Stimulated activated CD4-positive, alpha-beta T cell treated with anti-CD3 and anti-CD28 coated beads, Interleukin-2, amount 100 ng/mL, for 4 hours (primary cell): ENCODE measurements around the gene SLC45A3.
A peak's percentile ranks its signal among the peaks of the same experiment; 100 is the strongest.
"Not testable (repeated sequence)": the region's sequence is repeated elsewhere in the genome, so short reads cannot be mapped to it uniquely, and the experiment has no call there.

Experiments
- DNase-seq: peaks from one replicate; pipeline ENCODE4 v3.0.0-alpha.2; 2020; ENCODE audit warnings: low read depth

The SLC45A3 gene

DNA sequence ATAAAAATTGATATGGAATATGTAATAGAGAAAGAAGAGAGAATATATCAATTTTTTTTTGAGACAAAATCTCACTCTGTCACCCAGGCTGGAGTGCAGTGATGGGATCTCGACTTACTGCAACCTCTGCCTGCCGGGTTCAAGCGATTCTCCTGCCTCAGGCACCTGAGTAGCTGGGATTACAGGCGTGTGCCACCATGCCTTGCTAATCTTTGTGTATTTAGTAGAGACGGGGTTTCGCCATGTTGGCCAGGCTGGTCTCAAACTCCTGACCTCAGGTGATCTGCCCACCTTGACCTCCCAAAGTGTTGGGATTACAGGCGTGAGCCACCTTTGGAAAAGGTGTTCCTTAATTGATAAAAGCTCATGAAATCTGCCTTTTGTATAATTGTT is 44.2 kb downstream of the SLC45A3 start:
- DNase-seq: not testable (repeated sequence)

- DNase-seq: no peak
Measured at GRCh38 chr1:205633421-205633976, 46.8 kb downstream of the SLC45A3 start.

DNA sequence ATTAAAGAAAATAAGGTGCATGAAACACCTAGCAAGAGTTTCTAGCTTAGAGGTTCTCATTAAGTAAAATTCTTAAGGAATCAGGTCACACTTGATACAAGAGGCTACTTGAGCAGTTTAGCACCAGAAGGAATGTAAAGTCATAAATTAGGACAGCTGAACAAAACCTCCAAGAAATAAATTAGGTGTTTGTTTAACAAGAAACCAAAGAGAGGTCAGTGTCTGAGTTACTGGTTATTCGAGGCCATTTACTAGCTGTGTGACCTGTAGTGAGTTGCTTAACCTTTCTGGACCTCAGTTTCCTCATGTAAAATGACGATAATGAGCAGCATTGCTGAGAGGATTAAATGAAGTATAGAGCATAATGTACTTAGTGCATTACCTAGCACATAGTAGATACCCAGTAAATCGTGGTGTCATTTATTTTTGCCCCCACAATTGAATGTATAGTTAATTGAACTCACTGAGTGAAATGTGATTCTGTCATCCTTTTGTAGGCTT is 47.6 kb downstream of the SLC45A3 start:
- no peak for DNase-seq

DNA sequence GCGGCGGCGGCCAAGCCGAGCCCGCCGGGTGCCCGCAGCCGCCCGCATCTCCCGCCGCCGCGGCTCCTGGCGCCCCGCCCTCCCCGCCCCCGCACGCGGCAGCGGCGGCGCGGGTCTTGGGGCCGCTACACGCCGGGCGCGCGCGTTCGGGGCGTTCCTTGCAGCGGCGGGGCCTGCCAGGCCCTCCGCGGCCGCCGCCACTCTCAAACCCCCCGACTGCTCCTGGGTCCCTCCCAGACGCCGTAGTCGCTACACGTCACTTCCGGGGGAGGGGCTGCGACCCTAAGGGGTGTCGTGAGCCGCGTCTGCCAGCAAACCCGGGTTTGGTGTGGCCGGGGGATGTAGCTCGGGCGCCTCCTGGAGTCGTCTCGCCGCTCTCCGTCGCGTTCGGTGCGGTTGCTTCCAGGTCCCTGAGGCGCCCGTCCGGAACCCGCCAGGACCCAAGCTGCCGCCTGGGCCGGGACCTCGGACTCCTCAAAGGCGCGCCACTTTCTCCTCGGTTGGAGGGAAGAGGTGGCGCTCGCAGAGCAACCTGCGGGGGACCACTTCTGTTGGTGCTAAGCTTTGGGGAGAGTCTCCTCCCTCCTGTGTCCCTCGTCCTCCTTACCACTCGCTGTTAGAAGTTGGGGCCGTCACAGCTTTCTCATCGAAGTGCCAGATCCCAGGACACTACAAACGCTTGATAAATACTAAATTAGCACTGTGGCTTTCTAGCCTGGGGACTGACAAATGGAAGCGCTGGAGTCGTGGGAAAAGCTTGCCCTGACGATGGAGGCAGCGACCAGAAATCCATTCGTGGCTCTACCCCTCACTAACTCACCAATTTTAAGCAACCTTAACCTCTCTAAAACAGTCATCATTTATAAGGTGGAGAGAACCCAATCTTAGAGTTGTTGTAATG is 48.3 kb downstream of the SLC45A3 start, which contains the start of gene ELK4:
ELK4 (minus strand) TSS at position 244 of the 901 bp plus-strand sequence. CDS start 8,129 bp downstream, outside the sequence.
- DNase-seq: peak; percentile 100

DNA sequence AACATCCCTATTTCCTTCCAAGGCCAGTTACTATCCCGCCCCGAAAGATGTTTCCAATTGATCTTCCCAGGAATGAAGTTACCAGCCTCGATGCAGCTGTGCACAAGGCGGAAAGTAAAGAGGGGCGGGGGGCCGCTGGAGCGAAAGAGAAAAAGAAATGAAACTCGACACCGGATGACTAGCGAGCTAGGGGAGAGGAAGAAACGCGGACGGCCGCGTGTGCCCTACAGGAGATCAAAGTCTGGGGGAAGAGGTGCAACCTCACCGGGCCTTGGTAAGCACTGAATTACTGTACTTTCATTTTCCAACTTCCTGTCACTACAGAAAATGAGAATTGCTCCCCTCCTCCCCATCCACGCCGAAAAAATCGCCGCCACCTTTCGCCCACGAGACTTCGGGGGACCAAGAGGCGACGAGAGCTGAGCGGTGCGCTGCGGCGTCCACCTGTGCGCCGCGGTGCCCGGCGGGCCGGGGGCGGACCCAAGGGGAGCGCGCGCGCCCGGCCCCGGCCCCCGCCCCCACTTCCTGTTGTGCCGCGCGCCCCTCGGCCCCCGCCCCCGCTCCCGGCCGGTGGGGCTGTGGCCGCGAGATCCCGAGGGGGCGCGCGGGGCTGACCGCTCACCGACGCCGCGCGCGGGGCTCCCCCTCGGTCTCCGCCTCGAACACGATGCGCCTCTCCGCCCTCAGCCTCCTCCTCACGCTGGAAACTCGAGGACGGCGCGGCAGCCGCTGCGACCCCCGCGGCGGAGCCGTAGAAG is 49.1 kb downstream of the SLC45A3 start:
- DNase-seq: peak; percentile 77

GRCh38 chr1:205630651-205631009 is 49.7 kb downstream of the SLC45A3 start:
- DNase-seq: no peak

DNA sequence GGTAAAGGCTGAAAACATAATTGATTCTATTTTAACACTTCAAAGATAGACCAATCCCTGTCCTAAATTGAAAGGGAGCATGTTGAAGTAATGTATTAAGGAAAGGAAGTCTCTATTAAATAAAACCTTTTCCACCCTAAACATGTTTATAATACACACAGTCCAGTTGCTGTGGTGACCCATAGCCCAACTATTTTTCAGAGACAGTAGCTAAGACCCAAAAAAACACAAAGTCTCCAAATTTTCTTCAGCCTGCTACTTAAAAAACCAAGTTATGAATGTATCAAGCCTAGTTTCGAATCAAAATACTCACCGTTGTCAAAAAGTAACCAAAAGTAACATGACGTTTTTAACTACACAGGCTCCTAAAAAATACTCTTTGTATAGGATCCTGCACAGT is 50.1 kb downstream of the SLC45A3 start:
- DNase-seq: no peak

DNA sequence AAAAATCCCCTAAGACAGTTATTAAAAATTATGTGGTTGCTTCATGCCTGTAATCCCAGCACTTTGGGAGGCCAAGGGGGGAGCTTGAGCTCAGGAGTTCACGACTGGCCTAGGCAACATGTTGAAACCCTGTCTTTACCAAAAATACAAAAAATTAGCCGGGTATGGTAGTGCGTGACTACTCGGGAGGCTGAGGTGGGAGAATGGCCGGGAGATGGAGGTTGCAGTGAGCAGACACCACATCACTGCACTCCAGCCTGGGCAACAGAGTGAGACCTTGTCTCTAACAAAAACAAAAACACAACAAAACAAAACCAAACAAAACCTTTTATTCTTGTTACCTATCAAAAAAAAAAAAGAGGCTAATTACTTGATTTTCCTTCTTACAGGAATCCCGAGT is 50.6 kb downstream of the SLC45A3 start:
- DNase-seq: no peak

- DNase-seq: no peak
Measured at GRCh38 chr1:205627956-205628355, 52.4 kb downstream of the SLC45A3 start.

GRCh38 chr1:205626216-205626615 is 54.1 kb downstream of the SLC45A3 start:
- no peak for DNase-seq

GRCh38 chr1:205623646-205624045 is 56.7 kb downstream of the SLC45A3 start:
- DNase-seq: no peak

DNA sequence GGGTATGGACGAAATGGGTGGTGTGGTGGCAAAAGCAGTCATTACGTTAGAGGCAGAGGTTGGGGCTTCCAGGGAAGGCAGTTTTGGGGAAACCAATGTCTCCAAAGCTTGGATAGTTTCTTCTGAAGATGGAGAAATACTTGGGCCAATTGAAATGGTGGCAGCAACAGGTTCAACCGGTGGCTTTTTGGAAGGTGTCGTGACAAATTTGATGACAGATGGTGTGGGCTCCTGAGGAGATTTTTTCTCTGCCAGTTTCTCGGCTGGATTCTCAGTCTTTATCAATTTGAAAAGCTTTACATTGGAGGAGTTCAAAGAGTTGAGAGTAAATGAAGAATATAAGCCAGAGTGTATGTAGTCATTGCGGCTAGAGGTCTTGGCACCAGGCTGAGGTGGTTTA is 60.0 kb downstream of the SLC45A3 start:
- no peak for DNase-seq

GRCh38 chr1:205619376-205619775 is 60.9 kb downstream of the SLC45A3 start:
- no peak for DNase-seq

DNA sequence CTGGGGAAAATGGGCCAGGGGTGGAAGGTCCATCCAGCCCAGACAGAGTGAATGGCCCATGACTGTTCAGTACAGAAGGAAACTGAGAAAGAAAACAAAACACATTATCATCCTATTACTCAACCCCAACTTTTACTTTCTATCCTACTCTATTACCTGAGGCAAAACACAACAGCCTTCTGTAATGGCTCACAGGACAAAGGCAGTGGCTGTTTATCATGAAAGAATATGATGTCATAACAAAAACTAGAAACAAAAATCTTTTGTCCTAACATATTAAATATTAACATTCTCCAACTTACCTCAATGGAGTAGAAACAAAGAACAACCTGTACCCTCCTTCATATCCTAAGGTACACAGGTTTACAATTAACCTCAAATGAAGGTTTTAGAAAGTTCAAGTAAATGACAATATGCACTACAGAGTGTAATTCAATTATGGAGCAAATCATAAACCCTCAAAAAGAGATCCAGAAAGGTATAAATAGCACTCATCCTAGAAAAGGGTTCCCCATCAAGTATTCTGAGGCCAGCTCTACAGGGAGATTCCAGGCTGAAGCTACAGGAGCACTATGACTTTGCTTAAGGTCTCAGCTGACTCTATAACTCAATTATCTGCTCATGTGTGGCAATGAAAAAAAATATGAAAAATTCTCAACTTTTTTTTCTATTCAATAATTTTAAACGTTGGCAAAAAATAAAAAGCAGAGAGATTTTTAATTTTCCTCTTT is 63.6 kb downstream of the SLC45A3 start:
- no peak for DNase-seq

DNA sequence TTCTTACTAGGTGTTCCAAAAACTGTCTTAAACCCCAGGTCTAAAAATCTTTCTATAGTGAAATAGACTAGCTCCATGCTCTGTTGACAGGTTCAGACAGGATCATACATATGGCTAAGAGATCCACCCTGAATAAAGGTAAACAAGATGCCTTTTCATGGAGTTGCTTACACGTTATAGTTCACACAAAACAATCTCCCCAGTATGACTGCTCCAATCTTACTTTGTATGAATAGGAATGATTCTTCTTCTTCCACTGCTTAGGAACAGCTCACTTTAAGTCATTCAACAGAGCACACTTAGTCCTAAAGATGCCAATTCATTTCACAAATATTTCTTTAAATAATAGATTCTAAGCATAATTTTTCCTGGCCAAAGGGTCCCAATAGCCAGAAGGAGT is 64.5 kb downstream of the SLC45A3 start:
- DNase-seq: no peak

GRCh38 chr1:205613854-205614412 is 66.4 kb downstream of the SLC45A3 start:
- DNase-seq: no peak

- DNase-seq: no peak
Measured at GRCh38 chr1:205612556-205612955, 67.8 kb downstream of the SLC45A3 start.

- no peak for DNase-seq
Measured at GRCh38 chr1:205612104-205612503, 68.2 kb downstream of the SLC45A3 start.

GRCh38 chr1:205610901-205611466 is 69.3 kb downstream of the SLC45A3 start:
- DNase-seq: no peak

DNA sequence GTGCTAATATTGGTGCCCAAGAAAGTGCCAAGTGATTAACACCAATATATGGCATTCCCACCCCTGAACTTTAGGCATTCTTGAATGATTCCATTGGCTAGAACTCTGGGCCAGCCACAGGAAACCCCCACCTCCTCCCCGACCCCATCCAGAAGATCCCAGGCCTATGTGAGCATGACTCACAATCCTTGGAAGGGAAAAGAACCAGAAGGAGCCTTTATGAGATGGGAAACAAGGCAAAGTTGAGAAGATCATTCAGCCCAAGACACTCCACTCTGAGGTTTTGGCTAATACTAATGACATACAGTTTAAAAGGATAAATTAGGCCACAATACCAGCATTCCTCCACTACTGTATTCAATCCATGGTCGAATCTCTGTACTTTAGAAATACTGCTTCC is 70.3 kb downstream of the SLC45A3 start:
- DNase-seq: no peak
